ENCODE measurements around the gene RBM10.

Gene RBM10

DNA sequence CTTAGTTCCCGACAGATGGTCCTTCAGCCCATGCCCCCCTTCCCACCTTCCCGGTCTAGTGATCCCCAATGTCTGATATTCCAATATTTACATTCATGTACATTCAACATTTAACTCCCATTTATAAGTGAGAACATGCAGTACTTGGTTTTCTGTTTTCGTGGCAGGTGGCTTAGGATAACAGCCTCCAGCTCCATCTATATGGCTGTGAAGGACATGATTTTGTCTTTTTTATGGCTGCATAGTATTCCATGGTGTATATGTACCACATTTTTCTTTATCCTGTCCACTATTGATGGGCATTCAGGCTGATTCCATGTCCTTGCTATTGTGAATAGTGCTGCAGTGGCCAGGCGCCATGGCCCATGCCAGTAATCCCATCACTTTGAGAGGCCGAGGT lies 13.8 kb downstream of the RBM10 start:
- Histone ChIP-seq H3K36me3 (ENCODE audit: low read length) (no peaks in the 10 kb centered on the region), H3F3A (ENCODE audit: insufficient read depth) (no peaks in the 10 kb centered on the region), H3K4me2 (ENCODE audit: low read depth, low read length, poor library complexity, severe bottlenecking) (no peak overlapping the region), H2AFZ (ENCODE audit: low read depth, low read length, severe bottlenecking) (no peak overlapping the region), H3K9me3 (ENCODE audit: insufficient read depth, low read length) (no peaks in the 10 kb centered on the region), H3K27ac (ENCODE audit: low read depth, low read length) (no peak overlapping the region), H3K4me3 (ENCODE audit: insufficient read depth, low read length, poor library complexity, severe bottlenecking) (no peak overlapping the region), H3K27me3 (ENCODE audit: low read length) (no peaks in the 10 kb centered on the region), H4K20me1 (ENCODE audit: low read depth, low read length) (no peaks in the 10 kb centered on the region), H3K9ac (ENCODE audit: low read length) (no peak overlapping the region), H3K9me2 (replicated peaks; ENCODE audit: insufficient read depth, low read length) (no peaks in the 10 kb centered on the region), H3K79me2 (ENCODE audit: insufficient read depth, low read length) (peaks cover 73% of the 10 kb centered on the region)
- TF ChIP-seq, protein P1, sequence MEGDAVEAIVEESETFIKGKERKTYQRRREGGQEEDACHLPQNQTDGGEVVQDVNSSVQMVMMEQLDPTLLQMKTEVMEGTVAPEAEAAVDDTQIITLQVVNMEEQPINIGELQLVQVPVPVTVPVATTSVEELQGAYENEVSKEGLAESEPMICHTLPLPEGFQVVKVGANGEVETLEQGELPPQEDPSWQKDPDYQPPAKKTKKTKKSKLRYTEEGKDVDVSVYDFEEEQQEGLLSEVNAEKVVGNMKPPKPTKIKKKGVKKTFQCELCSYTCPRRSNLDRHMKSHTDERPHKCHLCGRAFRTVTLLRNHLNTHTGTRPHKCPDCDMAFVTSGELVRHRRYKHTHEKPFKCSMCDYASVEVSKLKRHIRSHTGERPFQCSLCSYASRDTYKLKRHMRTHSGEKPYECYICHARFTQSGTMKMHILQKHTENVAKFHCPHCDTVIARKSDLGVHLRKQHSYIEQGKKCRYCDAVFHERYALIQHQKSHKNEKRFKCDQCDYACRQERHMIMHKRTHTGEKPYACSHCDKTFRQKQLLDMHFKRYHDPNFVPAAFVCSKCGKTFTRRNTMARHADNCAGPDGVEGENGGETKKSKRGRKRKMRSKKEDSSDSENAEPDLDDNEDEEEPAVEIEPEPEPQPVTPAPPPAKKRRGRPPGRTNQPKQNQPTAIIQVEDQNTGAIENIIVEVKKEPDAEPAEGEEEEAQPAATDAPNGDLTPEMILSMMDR (IDR thresholded peaks at IDR 0.05; ENCODE audit: insufficient read depth, low read length, poor library complexity, severe bottlenecking) = no peak
- no peak for TF ChIP-seq EZH2phosphoT487 (conservative IDR thresholded peaks at IDR 0.05; ENCODE audit: low read length)

GRCh38 chrX:47160781-47161180 lies 15.8 kb downstream of the RBM10 start:
- Histone ChIP-seq H3K9ac (ENCODE audit: low read length) (no peak overlapping the region), H3F3A (ENCODE audit: insufficient read depth) (no peaks in the 10 kb centered on the region), H3K36me3 (ENCODE audit: low read length) (no peaks in the 10 kb centered on the region), H3K9me2 (replicated peaks; ENCODE audit: insufficient read depth, low read length) (no peaks in the 10 kb centered on the region), H3K79me2 (ENCODE audit: insufficient read depth, low read length) (peaks cover 68% of the 10 kb centered on the region), H3K4me2 (ENCODE audit: low read depth, low read length, poor library complexity, severe bottlenecking) (no peak overlapping the region), H4K20me1 (ENCODE audit: low read depth, low read length) (no peaks in the 10 kb centered on the region), H3K4me3 (ENCODE audit: insufficient read depth, low read length, poor library complexity, severe bottlenecking) (no peak overlapping the region), H3K27ac (ENCODE audit: low read depth, low read length) (no peak overlapping the region), H3K9me3 (ENCODE audit: insufficient read depth, low read length) (no peaks in the 10 kb centered on the region), H3K27me3 (ENCODE audit: low read length) (no peaks in the 10 kb centered on the region), H2AFZ (ENCODE audit: low read depth, low read length, severe bottlenecking) (no peak overlapping the region)
- no peak for TF ChIP-seq EZH2phosphoT487 (conservative IDR thresholded peaks at IDR 0.05; ENCODE audit: low read length)
- TF ChIP-seq, protein P1 (IDR thresholded peaks at IDR 0.05; ENCODE audit: insufficient read depth, low read length, poor library complexity, severe bottlenecking) = no peak

- H3K27ac ChIP-seq (ENCODE audit: low read depth, low read length) = no peak overlapping the region
- H3K9me3 ChIP-seq (ENCODE audit: insufficient read depth, low read length) = no peaks in the 10 kb centered on the region
- no peak overlapping the region for H3K4me2 ChIP-seq (ENCODE audit: low read depth, low read length, poor library complexity, severe bottlenecking)
- peaks cover 51% of the 10 kb centered on the region for H3K79me2 ChIP-seq (ENCODE audit: insufficient read depth, low read length)
- H2AFZ ChIP-seq (ENCODE audit: low read depth, low read length, severe bottlenecking) = no peak overlapping the region
- H3F3A ChIP-seq (ENCODE audit: insufficient read depth) = no peaks in the 10 kb centered on the region
- H4K20me1 ChIP-seq (ENCODE audit: low read depth, low read length) = no peaks in the 10 kb centered on the region
- no peaks in the 10 kb centered on the region for H3K36me3 ChIP-seq (ENCODE audit: low read length)
- no peak overlapping the region for H3K9ac ChIP-seq (ENCODE audit: low read length)
- TF ChIP-seq, protein P1 (IDR thresholded peaks at IDR 0.05; ENCODE audit: insufficient read depth, low read length, poor library complexity, severe bottlenecking) = no peak
- no peak for TF ChIP-seq EZH2phosphoT487 (conservative IDR thresholded peaks at IDR 0.05; ENCODE audit: low read length)
- H3K4me3 ChIP-seq (ENCODE audit: insufficient read depth, low read length, poor library complexity, severe bottlenecking) = no peak overlapping the region
- no peaks in the 10 kb centered on the region for H3K27me3 ChIP-seq (ENCODE audit: low read length)
- H3K9me2 ChIP-seq (replicated peaks; ENCODE audit: insufficient read depth, low read length) = no peaks in the 10 kb centered on the region
Measured at GRCh38 chrX:47162927-47163583, 18.0 kb downstream of the RBM10 start.

Data from SU-DHL-6 (cell line).